NCI-H526 treated with DMSO at 0.1 percent for 48 hours (cell line): ENCODE results near the gene ANGPTL8.

Experiments used
- DNase-seq: peaks from one replicate; lab custom pipeline; 2025; lab: John Stamatoyannopoulos, UW

ANGPTL8 gene

GRCh38 chr19:11261431-11261970 lies 22.1 kb downstream of the ANGPTL8 start:
- DNase-seq: no peak

DNA sequence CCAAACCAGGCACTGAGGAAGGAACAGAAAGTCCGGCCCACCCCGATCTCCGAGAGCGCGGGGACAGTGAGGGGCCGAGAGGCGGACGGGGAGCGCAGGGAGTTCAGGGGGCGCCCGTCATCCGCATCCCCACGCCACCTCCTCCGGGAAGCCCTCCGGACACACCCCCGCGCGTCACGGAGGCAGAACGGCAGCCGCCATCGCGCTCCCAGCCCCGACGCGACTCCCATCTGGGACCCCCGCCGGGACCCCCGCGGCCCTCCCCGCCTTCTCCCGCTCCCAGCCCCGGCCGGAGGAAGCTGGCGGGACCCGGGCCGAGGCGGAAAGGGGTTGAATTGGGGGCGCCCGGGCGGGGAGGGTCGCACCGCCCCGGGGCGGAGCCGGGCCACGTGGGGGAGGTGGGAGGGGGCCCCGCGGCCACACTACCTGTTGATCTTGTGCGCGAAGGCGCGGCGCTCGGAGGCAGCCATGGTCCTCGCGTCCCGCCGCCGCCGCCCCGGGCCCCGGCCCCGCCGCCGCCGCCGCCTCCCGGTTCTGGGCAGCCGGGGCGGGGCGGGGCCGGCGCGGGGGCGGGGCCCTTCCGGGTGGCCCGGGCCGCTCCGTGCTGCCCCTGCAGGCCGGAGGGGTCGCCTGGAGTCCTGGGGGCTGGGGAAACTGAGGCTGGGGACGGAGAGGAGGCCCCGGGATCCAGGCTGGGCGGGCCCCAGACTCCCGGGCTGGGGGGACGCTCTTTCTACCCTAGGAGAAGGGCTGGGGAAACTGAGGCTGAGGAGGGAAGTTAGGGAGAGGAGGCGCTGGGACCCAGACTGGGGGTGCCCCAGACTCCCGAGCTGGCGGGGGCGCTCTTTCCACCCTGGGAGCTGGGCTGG lies 22.8 kb downstream of the ANGPTL8 start, which contains the start of gene DOCK6:
Gene DOCK6 (minus strand): TSS at position 554 of the 869 bp plus-strand sequence. CDS start 84 bp downstream, at position 470.
- no peak for DNase-seq

DNA sequence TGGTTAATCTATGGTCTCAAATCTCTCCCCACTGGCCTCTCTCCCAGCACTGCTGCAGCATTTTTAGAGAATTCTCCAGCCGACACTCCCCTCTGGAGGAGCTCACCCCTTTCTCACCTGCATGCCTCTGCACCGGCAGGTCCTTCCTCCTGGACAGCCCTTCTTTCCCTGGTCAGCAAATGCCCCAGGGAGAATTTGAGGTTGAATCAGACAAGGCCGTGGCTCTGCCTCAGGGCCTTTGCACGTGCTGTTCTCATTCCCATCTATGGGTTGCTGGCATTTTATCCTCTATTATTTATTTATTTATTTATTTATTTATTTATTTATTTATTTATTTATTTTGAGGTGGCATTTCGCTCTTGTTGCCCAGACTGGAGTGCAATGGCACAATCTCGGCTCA lies 24.3 kb downstream of the ANGPTL8 start:
- DNase-seq: no peak

DNA sequence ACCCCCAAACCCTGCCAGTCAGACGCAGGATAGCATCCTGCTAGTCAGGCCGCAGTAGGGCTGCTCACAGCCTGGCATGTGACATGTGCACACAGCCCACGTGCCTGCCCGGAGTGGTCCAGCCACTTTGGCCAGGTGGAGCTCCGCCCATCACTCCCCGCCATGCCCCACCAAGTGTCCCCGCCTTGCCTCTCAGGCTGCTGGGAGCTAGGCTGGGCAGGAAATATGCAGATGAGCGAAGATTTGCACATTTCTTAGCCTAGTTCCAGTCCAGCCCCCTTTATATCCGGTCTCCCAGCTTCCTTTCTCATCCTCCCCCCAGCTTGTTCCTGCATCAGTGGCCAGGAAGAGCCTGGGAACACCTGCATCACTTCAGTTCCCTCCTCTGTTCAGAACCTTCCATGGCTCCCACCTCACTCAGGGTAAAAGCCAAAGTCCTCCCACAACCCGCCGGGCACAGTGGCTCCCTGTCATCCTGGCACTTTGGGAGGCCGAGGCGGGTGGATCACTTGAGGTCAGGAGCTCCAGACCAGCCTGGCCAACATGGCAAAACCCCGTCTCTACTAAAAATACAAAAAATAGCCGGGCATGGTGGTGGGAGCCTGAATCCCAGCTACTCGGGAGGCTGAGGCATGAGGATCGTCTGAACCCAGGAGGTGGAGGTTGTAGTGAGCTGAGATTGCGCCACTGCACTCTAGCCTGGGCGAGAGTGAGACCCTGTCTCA lies 25.2 kb downstream of the ANGPTL8 start:
- DNase-seq: no peak

DNA sequence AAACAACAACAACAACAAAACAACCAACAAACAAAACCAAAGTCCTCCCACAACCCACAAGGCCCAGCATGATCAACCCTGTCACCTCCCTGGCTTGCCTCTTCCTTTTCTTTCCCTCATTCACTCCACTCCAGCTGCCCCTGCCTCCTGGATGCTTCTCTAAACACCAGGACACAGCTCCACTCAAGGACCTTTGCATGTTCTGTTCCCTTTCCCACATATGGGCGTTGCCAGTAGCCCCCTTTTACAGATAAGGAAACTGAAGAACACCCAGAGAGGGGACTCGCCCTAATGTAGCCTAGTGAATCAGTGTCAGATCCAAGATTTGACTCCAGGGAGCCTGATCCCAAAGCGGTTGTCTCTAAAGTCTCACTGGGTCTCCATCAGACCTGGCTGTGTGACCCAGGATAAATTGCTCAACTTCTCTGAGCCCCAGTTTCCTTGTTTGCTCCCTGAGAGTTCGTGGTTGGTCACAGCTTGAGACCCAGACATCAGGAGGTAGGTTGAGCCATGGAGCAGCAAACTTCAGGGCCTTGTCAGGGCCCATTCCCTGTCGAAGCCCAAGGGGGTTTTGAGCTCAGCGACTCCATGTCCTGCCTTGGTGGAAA lies 25.9 kb downstream of the ANGPTL8 start:
- DNase-seq: no peak

GRCh38 chr19:11265785-11266236 lies 26.4 kb downstream of the ANGPTL8 start:
- DNase-seq: no peak

DNA sequence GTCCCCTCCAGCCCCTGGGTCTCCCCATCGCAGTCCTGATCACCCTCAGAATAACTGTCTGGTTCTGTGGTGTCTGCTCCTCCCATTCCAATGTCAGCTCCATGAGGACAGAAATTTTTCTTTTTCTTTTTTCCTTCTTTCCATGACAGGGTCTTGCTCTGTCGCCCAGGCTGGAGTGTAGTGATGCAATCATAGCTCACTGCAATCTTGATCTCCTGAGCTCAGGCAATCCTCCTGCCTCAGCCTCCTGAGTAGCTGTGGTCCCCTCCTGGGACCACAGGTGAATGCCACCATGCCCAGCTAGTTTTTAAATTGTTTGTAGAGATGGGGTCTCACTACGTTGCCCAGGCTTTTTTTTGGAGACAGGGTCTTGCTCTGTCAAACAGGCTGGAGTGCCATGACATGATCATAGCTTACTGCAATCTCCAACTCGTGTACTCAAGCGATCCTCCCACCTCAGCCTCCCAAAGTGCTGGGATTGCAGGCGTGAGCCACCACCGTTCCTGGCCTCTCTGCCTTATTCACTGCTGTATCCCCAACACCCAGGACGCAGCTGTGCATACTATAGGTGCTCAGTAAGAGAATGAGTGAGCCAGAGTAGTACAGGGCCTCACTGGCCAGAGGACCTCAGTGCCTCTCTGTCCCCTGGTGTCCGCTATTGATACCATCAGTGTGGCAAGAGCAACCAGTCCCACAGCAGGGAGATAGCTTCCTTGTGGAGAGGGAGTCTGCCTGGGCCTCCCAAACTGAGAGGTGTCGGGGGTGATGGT lies 28.1 kb downstream of the ANGPTL8 start:
- no peak for DNase-seq

DNA sequence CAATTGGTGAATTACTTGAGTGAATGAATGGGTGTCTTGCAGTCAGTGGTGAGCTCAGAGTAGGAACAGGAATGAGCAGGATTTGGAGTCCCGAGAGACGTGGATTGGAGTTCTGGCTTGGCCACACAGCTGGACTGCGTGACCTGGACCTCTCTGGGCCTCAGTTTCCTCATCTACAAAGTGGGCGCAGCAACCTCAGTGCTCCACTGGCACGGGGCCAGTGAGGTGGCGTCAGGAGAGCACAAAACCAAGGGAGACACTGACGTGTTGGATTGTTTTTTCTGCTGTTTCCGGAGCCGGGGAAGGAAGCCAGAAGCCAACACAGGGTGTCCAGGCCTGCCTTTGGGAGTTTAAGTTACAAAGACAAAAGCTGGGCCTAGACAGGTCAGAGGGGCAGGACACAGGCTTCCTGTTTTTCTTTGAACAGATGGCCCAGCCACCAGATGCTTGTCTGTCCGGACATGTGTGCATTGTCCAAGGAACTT lies 29.4 kb downstream of the ANGPTL8 start:
- DNase-seq: no peak

DNA sequence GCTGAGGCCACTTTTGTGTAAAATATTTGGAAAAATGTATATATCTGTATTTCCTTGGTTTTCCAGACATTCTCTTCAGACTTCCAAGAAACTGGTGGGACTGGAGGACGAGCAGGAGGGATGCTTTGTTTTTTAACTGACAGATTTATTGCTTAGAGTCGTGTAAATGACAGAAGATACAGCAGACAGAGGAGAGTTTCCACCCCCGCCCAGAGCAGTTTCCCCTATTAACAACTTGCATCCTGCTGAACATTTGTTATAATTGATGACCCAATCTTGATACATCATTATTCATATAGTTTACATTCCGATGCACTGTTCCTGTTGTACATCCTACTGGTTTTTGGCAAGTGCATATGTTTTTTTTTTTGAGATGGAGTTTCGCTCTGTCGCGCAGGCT lies 30.0 kb downstream of the ANGPTL8 start:
- no peak for DNase-seq

DNA sequence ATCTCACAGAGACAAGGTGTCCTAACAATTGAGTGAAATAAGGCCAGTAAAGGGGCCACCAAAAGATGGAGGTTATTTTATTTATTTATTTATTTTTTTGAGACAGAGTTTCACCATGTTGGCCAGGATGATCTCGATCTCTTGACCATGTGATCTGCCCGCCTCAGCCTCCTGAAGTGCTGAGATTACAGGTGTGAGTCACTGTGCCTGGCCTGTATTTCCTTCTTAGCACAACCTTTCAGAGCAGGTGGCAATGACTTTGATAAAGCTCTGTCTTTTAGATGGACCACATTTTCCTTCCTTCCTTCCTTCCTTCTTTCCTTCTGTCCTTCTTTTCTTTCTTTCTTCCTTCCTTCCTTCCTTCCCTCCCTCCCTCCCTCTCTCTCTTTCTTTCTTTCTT lies 33.9 kb downstream of the ANGPTL8 start:
- DNase-seq: no peak

- no peak for DNase-seq
Measured at GRCh38 chr19:11273989-11274388, 34.6 kb downstream of the ANGPTL8 start.

GRCh38 chr19:11274533-11275086 lies 35.2 kb downstream of the ANGPTL8 start:
- DNase-seq: no peak

- DNase-seq: no peak
Measured at GRCh38 chr19:11278670-11279069, 39.3 kb downstream of the ANGPTL8 start.

DNA sequence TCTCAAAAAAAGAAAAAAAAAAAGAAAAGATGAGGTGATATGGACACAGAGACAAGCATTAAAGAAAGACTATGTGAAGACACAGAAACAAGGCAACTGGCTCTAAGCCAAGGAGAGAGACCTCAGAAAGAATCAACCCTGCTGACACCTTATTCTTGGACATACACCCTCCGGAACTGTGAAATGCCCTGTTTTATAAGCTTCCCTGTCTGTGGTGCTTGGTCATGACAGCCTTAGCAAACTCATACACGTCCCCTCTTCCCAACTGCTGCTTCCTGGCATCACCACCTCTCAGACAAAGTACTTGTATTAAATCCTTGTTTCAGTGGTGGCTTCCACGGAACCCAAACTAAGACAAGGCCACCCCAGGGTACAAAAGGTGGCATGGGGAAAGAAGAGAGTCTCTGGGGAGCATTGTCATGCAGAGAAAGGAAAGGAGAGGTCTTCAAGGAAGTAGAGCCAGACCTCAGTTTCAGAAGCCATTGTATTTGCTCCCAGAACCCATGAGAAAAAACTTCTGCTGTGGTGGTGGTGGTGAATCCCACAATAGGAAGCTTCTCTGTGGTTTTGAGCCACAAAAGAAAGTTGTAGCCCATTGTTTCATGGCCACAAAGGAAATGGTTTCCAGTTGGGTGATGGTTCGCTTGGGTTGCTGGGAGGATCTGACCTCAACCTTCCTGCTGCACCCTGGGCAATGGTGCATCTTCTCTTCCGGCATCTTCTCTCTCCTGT lies 40.3 kb downstream of the ANGPTL8 start:
- no peak for DNase-seq

DNA sequence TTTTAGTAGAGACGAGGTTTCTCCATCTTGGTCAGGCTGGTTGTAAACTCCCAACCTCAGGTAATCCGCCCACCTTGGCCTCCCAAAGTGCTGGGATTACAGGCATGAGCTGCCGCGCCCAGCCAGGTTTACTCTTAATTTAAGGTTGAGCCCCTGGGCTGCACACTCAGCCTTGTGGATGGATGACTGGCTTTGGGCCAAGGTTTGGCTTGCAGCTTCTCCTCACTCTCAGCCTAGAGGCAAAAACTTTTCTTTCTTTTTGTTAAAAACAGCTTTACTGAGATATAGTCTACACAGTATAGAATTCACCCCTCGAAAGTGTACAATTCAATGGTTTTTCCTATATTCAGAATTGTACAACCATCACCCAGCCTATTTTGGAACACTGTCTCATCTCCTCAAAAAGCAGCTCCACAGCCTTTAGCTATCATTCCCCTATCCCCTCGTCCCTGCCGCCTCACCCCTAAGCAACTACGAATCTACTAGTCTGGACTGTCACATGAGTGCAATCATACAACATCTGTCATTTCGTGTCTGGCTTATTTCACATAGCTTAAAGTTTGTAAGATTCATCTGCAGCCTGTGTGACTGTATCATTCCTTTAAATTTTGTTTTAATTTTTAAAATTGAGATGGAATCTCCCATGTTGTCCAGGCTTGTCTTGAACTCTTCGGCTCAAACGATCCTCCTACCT lies 42.1 kb downstream of the ANGPTL8 start:
- DNase-seq: no peak

- DNase-seq: no peak
Measured at GRCh38 chr19:11284515-11284914, 45.1 kb downstream of the ANGPTL8 start.

DNA sequence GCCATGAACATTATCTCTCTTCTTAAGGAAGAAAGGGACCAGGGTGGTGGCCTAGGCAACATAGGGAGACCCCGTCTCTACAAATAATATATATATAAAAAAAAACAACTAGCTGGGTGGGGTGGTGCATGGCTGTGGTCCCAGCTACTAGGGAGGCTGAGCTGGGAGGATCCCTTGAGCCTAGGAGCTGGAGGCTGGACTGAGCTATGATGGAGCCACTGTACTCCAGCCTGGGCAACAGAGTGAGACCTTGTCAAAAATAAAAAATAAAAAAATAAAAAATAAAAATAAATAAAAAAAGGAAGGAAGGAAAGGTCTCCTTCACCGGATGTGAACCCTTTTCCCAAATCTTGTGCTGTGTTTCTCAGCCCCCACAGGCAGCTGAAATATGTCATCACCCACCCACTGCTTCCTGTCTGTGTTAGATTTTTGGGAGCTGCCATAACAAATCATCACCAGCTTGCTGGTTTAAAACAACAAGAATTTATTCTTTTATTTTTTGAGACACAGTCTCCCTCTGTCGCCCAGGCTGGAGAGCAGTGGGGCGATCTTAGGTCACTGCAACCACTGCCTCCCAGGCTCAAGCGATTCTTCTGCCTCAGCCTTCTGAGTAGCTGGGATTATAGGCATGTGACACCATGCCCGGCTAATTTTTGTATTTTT lies 47.0 kb downstream of the ANGPTL8 start:
- DNase-seq: no peak

DNA sequence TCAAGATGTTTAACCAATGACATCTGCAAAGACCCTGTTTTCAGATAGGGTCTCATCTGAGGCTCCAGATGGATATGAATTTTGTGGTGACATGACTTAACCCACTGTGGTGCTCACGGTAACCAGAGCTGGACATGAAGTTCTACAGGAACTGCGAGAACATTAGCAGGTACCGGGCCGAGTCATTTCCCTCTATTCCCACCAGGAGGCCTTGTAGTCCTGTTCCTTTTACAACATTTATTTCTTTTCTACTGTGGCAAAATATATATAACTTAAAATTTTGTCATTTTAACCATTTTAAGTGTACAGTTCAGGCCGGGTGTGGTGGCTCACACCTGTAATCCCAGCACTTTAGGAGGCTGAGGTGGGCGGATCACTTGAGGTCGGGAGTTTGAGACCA lies 48.9 kb downstream of the ANGPTL8 start:
- DNase-seq: no peak

GRCh38 chr19:11290256-11290655 lies 50.8 kb downstream of the ANGPTL8 start:
- DNase-seq: no peak
